Stimulated activated CD4-positive, alpha-beta T cell treated with anti-CD3 and anti-CD28 coated beads, Interleukin-15, amount 100 ng/mL, for 1 hour (primary cell): Measurements from ENCODE around the gene COX14.

Source experiments
- DNase-seq, 2 donors: peaks; one replicate each; pipeline ENCODE4 v3.0.0-alpha.2; 2020; ENCODE audit warnings: low read depth in 1 of 2, low spot score in 1 of 2

Gene COX14

DNA sequence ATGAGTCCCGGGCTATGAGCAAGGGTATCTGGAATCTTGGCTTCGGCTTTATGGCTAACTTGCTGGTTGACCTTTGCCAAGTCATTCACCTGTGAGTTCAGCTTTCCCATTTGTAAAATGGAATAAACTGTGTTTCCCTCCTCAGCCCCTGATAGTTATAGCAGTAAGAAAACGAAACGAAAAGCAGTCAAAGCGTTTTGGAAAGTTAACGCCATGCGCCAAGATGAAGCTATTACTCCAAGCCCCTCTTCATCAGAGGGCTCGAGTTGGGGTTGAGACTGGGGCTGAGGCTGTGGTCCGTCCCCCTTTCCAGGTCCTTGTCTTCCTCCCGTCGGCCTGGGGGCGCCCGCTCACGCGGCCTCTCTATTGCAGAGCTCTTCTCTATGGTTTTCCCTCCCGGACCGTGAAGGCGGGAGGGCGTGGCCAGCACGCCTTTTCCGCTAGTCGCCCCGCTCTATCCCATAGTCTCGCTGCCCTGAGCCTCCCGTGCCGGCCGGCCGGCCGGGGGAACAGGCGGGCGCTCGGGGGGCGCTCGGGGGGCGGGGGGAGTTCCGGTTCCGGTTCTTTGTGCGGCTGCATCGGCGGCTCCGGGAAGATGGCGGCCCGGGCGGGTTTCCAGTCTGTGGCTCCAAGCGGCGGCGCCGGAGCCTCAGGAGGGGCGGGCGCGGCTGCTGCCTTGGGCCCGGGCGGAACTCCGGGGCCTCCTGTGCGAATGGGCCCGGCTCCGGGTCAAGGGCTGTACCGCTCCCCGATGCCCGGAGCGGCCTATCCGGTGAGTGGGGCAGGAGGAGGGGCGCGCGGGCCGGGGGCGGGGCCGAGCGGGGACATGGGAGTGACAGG is 27.0 kb upstream of the COX14 start, which contains the start of gene SMARCD1:
Gene SMARCD1, plus strand, starts transcription at position 568 of the 840 bp plus-strand sequence. Its CDS starts 28 bp downstream, at position 596.
- DNase-seq: peak; percentile 75 to 77

DNA sequence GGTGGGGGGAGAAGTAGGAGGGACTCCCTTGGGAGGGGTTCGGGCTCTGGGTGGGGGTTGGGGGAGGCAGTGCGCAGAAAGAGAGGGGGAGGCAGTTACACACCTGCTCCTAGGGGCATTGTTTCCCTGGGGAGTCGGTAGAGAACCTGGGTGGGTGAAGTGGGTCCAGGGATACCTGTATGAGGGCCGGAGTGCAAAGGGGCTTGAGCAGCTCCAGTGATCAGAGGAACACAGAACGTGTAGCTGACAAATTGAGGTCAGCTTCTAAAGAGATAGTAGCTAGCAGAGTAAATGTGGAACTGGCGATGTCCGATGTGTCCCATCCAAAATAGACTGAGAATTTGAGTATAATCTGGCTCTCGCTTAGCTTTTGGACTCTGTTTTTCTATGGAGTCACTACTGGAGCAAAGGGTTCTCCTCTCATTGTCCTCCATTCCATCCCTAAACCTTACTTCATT is 26.4 kb upstream of the COX14 start:
- no peak for DNase-seq

DNA sequence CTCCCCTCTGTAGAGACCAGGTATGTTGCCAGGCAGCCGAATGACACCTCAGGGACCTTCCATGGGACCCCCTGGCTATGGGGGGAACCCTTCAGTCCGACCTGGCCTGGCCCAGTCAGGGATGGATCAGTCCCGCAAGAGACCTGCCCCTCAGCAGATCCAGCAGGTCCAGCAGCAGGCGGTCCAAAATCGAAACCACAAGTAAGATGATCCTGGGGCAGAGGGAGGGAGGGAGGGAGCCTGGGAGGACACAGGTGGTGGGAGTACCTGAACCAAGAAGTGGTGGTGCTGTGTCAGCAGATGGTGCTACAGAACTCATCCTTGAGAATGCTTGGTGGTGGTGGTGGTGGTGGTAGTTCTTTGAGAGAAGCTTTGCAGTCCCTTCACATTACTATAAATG is 25.9 kb upstream of the COX14 start:
- DNase-seq: no peak

DNA sequence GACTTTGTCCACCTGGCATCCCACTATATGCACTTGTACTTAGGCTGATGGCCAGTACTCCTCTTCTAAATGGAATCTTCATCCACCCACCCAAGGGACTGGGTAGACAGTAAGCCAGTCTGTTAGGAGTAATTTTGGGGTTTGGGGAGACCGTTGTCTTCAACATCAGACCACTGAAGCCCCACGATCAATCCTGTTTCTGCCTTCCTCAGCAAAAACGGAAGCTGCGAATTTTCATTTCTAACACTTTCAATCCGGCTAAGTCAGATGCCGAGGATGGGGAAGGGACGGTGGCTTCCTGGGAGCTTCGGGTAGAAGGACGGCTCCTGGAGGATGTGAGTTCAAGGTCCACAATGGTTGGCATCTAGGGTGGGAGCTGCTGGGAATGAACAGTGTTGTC is 24.9 kb upstream of the COX14 start:
- DNase-seq: no peak

DNA sequence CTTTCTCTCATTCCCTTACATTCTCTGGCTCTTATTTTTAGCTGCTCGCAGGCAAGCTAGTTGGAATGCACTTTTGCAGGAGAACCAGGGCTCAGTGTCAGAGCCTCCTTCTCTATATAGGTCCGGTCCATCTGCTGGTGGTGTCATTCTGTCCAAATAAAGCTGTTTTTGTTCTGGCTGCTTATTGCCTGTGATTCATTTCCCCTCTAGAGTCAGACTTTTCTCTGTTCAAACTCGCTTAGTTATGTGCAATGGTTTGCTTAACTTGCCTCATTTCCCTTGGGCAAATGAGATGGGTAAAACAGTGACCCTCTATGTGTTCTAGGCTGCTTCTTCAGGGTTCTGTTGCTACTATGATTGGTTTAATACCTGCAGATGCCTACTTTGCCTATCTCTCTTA is 24.0 kb upstream of the COX14 start:
- no peak for DNase-seq

DNA sequence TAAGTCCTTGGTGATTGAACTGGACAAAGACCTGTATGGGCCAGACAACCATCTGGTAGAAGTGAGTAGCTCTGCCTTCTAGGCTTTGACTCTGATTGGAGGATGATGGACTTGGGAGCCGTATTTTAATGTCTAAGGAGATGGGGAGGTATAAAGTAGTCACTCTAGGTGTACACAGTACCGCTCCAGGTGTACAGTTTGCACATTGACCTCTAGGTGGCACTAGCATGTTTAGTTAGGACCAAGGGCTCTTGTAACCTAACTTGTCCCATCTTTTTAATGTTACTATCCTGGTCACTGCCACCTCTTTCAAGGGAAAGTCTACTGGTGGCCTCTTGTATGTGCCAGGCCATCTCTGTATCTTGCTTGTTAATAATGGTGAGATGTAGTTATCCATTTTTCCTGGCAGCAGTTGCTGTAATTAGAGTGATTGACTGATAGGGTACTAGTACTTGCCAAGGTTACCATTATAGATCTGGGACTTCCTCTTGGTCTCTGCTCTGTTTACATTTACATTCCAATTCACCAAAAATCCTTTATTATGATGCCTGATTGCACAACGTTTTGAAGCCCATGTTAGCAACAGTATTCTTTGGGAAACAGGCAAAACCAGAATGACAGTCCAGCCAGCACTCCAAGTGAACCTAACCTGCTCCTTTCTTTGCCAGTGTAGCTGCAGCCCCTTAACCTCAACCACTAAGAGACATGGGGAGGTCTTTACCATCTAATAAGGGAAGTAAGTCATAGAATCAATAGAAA is 23.3 kb upstream of the COX14 start:
- DNase-seq: no peak

DNA sequence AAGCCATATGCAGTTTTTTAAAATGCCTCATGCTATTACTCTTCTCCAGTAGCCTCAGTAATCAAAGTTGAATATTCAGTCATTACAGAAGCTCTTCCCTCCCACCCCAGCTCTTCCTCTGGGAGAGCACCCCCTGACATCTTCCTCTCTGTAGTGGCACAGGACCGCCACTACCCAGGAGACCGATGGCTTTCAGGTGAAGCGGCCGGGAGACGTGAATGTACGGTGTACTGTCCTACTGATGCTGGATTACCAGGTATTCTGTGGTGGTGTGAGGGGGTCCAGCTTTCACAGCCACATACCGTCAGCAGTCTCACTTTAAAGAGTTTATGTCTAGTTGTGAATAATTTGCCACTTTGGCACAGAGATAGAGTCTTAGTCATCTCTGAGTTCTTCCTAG is 22.3 kb upstream of the COX14 start:
- no peak for DNase-seq

DNA sequence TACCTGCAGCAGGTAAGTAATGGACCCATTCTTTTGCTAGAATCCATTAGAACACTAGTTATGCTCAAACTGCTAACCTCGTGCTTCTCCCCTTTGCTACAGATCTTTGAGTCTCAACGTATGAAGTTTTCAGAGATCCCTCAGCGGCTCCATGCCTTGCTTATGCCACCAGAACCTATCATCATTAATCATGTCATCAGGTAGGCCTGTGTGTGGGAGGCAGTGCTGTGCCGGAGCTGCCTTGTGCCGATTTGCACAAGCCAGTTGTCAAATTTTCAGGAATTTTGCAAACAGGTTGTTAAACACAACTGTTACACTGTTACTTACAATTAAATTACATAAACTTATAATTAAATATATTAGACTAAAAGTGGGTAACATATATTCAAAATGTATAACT is 21.6 kb upstream of the COX14 start:
- no peak for DNase-seq

DNA sequence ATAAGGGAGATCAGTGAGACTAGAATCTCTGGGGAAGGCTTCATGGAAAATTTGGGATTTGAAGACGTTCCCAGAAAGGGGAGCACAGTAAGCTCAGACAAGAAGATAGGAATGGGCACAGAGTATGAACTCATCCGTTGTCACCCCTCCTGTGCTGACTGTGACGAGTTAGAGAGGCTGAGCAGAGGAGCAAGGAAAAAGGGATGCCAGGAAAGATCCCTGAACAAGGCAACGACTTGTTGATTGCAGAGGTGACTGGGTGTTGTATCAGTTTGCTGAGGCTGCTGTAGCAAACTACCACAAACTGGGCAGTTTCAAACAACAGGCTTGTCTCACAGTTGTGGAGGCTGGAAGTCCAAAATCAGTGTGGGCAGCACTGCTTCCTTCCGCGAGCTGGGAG is 14.1 kb upstream of the COX14 start:
- no peak for DNase-seq

DNA sequence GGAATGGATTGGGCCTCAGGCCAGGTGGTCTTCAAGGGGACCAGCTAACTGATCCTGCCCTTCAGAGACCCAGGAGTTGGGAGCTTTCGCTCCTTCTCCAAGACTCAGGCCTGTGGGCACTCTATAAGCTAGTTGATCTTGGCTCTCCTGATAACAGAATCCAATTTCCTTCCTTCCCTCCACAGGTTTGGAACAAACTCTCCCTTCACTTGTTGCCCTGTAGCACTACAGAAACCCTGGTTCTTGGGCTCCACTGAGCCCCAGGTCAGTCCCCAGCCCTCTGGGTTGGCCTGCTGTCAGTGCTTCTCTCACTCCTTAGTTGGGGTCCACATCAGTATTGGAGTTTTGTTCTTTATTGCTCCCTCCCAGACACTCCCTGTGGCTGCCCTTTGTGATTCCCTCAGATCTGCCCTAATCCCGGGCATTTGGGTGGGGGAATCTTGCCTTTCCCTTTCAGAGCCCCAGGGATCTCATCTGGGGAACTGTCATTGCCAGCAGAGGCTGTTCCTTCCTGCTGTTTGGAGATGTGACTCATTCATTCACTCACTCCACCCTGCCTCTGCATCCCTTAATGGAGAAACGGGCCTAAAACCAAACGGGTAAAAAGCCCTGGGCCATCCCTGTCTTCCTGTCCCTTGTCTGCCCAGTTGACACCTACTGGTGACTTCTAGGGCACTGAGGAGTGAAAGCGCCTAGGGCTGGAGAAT is 12.6 kb upstream of the COX14 start:
- no peak for DNase-seq

DNA sequence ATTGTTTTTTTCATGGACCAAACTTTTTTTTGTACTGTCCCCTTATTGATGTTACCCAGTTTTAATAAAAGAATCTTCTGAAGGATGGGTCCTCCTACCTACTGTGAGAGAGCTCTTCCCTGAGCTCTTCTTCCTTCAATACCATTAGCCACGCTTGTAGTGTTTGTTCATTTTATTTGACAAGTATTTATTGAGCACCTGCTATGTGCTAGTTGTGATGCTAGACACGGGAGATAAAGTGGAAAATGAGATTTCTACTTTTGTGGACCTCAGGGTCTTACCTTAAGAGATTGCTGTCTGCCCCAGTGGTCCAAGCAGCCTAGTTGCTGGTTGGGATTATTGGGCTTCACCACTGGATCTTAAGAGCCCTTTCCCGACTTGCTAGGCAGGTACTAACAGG is 11.5 kb upstream of the COX14 start:
- DNase-seq: no peak

DNA sequence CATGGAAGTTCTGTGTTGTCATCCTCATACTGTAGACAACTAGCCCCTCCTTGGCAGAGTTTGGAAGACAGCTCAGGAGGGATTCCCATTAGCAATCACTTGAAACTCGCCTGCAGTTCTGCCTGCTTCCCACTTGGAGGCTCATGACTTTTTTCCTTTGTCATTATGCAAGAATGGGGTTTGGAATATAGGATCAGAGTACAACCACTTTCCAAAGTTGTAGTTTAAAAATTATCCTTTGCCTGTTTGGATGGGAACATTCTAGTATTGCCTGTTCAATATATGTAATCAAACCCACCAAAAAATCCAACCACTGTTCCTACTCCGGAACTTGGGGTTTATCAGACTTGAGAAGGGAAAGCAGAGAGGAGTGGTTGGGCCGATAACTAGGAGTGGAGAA is 10.4 kb upstream of the COX14 start:
- DNase-seq: no peak

DNA sequence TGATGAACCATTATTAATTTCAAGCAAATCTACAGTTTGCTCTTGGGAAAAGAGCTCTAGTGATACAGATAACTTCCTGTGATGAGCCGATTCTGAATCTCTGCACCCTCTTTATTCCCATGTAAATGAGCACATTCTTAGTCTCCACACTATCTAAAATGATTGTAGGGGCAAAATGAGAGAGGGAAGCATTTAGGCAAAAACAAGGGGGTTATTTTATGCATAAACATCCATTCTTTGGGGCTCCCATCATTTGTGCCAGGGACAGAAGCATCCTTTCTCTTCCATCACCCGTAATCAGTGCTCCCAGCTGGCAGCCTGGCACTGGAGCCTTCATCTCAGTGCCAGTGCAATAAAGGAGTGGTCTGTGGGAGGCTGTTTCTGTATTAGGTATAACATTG is 9.9 kb upstream of the COX14 start:
- DNase-seq: no peak

DNA sequence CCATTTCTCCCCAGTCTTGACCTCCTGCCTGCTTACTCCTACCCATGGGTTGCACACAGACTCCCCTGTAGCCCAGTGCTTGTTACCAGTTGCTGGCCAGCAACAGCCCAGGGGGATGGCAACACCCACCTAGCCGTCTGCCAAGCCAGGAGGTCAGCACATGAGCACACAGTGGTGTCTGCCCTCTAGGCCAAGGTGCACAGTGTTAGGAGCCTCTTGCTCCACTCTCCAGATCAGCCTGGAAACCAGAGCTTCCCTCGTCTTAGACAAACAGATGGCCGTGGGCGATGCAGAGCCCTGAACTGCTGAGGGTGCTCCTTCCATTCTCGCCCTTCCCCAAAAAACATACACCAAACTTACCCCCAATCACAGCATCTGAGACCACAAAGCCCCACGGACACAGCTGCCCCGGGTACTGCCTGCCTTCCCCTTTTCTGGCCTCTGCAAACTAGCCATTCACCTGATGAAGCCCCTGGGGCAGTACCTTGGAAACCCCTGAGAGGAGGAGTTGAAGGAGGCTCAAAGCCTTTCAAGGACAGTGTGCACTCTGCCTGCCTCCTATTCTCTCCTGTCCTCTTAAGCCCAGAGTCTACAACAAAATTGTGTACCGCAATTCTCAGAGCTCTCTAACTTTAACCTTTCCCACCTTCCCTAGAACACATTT is 9.3 kb upstream of the COX14 start:
- no peak for DNase-seq

DNA sequence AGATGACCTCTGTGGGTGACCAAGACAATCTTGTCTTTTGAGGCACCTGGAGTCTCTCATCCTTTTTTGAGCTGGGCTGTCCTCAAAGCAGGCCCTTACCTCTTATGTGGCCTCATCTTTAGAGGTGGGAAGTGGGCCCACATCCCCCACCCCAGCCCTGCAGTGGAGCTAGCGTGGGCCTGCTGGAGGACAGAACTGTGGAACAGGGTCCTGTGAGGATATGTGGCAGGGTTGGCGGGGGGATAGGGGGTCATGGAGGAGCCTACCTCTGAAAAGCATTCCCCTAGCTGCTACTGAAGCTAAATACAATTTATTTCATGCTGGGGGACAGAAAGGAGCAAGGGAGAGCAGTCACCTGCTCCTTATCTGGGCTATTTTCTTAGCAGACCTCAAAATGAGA is 8.7 kb upstream of the COX14 start:
- no peak for DNase-seq

DNA sequence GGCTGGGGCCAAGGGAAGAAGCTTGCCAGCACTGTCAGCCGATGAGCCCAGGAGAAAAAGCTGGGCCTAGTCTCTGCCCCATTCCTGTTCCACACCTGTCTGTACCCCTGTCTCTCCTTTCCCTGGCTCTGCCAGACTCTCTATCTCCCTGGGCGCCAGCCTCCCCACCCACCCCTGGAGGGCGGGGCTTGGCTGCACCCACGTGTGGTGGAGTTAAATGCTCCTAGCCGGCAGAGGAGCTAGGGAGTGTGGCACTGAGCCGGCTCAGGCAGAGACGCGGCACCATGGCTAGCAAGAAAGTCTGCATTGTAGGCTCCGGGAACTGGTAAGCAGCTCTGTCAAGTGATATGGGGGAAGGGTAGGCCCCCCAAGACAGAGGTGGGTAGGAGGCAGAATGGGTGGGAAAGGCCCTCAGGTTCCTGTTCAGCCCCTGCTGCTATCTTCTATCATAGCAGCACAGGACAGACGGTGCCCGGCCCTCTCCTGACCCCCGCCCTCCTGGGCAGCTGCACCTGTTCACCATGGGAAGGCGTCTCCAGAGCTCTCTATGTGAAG is 8.2 kb upstream of the COX14 start, which contains the start of gene GPD1:
Gene GPD1, plus strand, starts transcription at position 242 of the 555 bp plus-strand sequence. Its CDS starts 43 bp downstream, at position 285.
- DNase-seq: peak in 1 of 2 donors; percentile 14

DNA sequence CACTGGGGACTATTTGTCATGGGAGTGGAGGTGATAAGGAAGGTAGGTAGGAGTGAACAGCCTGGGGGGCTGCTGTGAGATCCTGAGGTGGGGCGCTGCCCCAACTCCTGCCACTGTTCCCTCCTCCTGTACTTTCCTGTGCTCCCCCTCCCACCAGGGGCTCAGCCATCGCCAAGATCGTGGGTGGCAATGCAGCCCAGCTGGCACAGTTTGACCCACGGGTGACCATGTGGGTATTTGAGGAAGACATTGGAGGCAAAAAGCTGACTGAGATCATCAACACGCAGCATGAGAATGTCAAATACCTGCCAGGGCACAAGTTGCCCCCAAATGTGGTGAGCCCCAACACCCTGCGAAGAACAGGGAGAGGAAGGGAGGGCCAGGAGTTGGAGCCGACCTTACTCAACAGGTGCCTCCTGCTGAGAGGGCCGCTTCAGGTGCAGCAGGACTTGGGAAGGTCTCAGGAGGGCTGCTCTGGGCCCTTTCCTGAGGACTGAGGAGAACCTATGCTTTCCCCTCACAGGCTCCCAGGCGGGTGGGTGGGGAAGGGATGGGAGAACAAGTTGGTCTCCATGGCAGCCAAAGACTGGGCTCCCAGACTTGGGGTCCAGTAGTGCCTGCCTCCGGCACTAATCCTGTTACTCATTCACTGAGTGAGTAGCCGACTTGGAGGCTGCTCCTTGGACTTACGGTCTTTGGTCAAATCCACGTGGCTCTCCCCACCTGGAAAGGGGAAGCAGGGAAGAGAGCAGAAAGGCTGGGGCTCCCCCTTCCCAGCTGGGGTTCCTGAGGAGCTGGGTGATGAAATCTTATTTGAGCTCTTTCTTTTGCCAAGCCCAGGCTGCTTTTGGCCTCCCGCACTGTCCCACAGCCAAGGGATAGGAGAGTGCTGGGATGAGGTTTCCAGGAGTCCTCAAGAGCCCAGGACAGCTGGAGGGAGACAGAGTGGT is 7.3 kb upstream of the COX14 start:
- no peak for DNase-seq

DNA sequence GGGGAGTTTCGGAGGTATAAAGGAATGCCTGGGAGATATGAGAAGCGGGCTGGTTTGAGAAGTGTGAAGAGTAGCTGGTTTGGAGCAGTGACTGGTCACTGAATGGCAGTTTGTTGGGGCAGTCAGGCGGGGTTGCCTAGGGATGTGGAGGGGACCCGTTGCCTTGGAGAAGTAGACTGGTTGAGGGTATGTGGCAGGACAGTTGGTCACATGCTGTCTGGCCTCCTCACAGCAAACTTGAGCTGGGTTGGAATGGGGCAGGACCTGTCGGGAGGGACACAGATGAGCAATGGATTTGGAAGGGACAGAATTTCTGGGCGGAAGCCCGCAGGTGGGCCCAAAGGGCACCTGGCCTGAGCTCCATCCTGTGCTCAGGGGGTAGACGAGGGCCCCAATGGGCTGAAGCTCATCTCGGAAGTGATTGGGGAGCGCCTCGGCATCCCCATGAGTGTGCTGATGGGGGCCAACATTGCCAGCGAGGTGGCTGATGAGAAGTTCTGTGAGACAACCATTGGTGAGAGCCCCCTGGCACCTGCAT is 6.1 kb upstream of the COX14 start:
- DNase-seq: no peak

DNA sequence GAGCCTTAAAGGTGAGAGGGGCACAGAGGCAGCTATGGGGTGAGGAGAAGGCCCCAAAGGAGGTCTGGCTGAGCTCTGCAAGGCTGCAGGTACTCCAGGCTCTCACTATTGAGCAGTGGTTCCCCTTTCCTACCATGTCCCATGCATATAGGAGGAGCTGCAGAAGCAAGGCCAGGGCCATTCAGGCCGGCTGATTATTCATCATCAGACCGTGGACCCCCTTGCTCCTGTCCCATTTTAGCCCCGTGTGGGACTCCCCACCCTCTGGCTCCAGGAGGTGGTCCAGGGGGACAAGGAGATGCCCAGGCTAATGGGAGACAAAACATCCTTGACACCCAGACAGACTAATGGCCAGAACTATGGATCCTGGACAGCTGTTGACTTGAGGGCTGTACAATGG is 5.1 kb upstream of the COX14 start:
- no peak for DNase-seq
